Activated naive CD8-positive, alpha-beta T cell treated with anti-CD3 and anti-CD28 coated beads for 36 hours (primary cell): Measurements from ENCODE around the gene GSDMA. TPM values are rescaled to one million over a fixed set of nuclear protein-coding genes. Genes with fewer than 3 reads are reported as not detected.

Experiments used
- DNase-seq: peaks from one replicate; pipeline ENCODE4 v3.0.0; 2021
- H3K27ac Mint-ChIP-seq: one replicate; pipeline ENCODE4 v1.8.0; 2022; ENCODE audit warnings: mild to moderate bottlenecking, moderate library complexity, mixed read lengths
- H3K27me3 Mint-ChIP-seq: one replicate; pipeline ENCODE4 v1.8.0; 2022; ENCODE audit warnings: mild to moderate bottlenecking, mixed read lengths
- H3K36me3 Mint-ChIP-seq: one replicate; pipeline ENCODE4 v1.8.0; 2021; ENCODE audit warnings: mild to moderate bottlenecking, mixed read lengths
- H3K4me1 Mint-ChIP-seq: one replicate; pipeline ENCODE4 v1.8.0; 2021; ENCODE audit warnings: mixed read lengths
- H3K4me3 Mint-ChIP-seq: one replicate; pipeline ENCODE4 v1.8.0; 2022; ENCODE audit warnings: mild to moderate bottlenecking, moderate library complexity, mixed read lengths
- H3K9me3 Mint-ChIP-seq: one replicate; pipeline ENCODE4 v1.8.0; 2022; ENCODE audit warnings: mixed read lengths
- total RNA-seq, 2 experiments: library from RNA; stranded (reverse); gene quantifications; one replicate each; pipeline ENCODE4 v1.2.3, GENCODE V29; 2021

The GSDMA gene
- under 1 TPM; 0.14 to 0.16 TPM for total RNA-seq

- no peak within 1 kb of the TSS for H3K4me3 Mint-ChIP-seq
- peaks cover 16% of the 10 kb centered on the region for H3K4me1 Mint-ChIP-seq
- no peaks in the 10 kb centered on the region for H3K36me3 Mint-ChIP-seq
- H3K27me3 Mint-ChIP-seq, result no peaks in the 10 kb centered on the region
- H3K27ac Mint-ChIP-seq, result no peak within 1 kb of the TSS
- DNase-seq, result no peak
- H3K9me3 Mint-ChIP-seq, result no peaks in the 10 kb centered on the region
Observed at GRCh38 chr17:39962642-39963220, at the start of gene GSDMA. TSS of gene GSDMA (plus strand) at chr17:39963004. CDS start at chr17:39965688, 2,684 bp downstream.

- Mint-ChIP-seq H3K4me3 (no peak overlapping the region), H3K27ac (no peak overlapping the region), H3K4me1 (peaks cover 20% of the 10 kb centered on the region), H3K36me3 (peaks cover 26% of the 10 kb centered on the region), H3K27me3 (no peaks in the 10 kb centered on the region), H3K9me3 (no peaks in the 10 kb centered on the region)
- no peak for DNase-seq
Observed at GRCh38 chr17:39913989-39914388, 48.8 kb upstream of the GSDMA start.

GRCh38 chr17:39915559-39915958 is 47.2 kb upstream of the GSDMA start:
- Mint-ChIP-seq H3K4me3 (no peak overlapping the region), H3K9me3 (no peaks in the 10 kb centered on the region), H3K27ac (peak overlapping the region; percentile 34), H3K4me1 (peaks cover 32% of the 10 kb centered on the region), H3K27me3 (no peaks in the 10 kb centered on the region), H3K36me3 (peaks cover 37% of the 10 kb centered on the region)
- no peak for DNase-seq

- Mint-ChIP-seq H3K4me1 (peaks cover 46% of the 10 kb centered on the region), H3K4me3 (no peak overlapping the region), H3K36me3 (peaks cover 45% of the 10 kb centered on the region), H3K27me3 (no peaks in the 10 kb centered on the region), H3K9me3 (no peaks in the 10 kb centered on the region), H3K27ac (peak overlapping the region; percentile 5)
- no peak for DNase-seq
Observed at GRCh38 chr17:39916918-39917317, 45.9 kb upstream of the GSDMA start.

- Mint-ChIP-seq H3K4me1 (peaks cover 64% of the 10 kb centered on the region), H3K27me3 (no peaks in the 10 kb centered on the region), H3K27ac (peak overlapping the region; percentile 51), H3K4me3 (no peak overlapping the region), H3K9me3 (no peaks in the 10 kb centered on the region), H3K36me3 (peaks cover 60% of the 10 kb centered on the region)
- no peak for DNase-seq
Observed at GRCh38 chr17:39919087-39919683, 43.6 kb upstream of the GSDMA start.

GRCh38 chr17:39920218-39921210 is 42.3 kb upstream of the GSDMA start:
- H3K4me1 Mint-ChIP-seq, result peaks cover 77% of the 10 kb centered on the region
- H3K36me3 Mint-ChIP-seq, result peaks cover 71% of the 10 kb centered on the region
- no peaks in the 10 kb centered on the region for H3K27me3 Mint-ChIP-seq
- peak; percentile 83 for DNase-seq
- peak overlapping the region; percentile 67 for H3K4me3 Mint-ChIP-seq
- peak overlapping the region; percentile 96 for H3K27ac Mint-ChIP-seq
- H3K9me3 Mint-ChIP-seq, result no peaks in the 10 kb centered on the region

- peak; percentile 60 for DNase-seq
- H3K36me3 Mint-ChIP-seq, result peaks cover 70% of the 10 kb centered on the region
- peaks cover 81% of the 10 kb centered on the region for H3K4me1 Mint-ChIP-seq
- H3K4me3 Mint-ChIP-seq, result peak overlapping the region; percentile 67
- no peaks in the 10 kb centered on the region for H3K9me3 Mint-ChIP-seq
- peak overlapping the region; percentile 96 for H3K27ac Mint-ChIP-seq
- no peaks in the 10 kb centered on the region for H3K27me3 Mint-ChIP-seq
Observed at GRCh38 chr17:39921323-39921722, 41.5 kb upstream of the GSDMA start.

- peak overlapping the region; percentile 96 for H3K27ac Mint-ChIP-seq
- H3K4me3 Mint-ChIP-seq, result peak overlapping the region; percentile 67
- peaks cover 63% of the 10 kb centered on the region for H3K36me3 Mint-ChIP-seq
- no peaks in the 10 kb centered on the region for H3K27me3 Mint-ChIP-seq
- DNase-seq, result no peak
- no peaks in the 10 kb centered on the region for H3K9me3 Mint-ChIP-seq
- H3K4me1 Mint-ChIP-seq, result peaks cover 79% of the 10 kb centered on the region
Observed at GRCh38 chr17:39922006-39922405, 40.8 kb upstream of the GSDMA start.

GRCh38 chr17:39923230-39923629 is 39.6 kb upstream of the GSDMA start:
- Mint-ChIP-seq H3K4me1 (peaks cover 82% of the 10 kb centered on the region), H3K9me3 (no peaks in the 10 kb centered on the region), H3K27ac (peak overlapping the region; percentile 96), H3K27me3 (no peaks in the 10 kb centered on the region), H3K36me3 (peaks cover 57% of the 10 kb centered on the region), H3K4me3 (peak overlapping the region; percentile 37)
- no peak for DNase-seq

GRCh38 chr17:39923836-39924690 is 38.7 kb upstream of the GSDMA start:
- H3K36me3 Mint-ChIP-seq, result peaks cover 50% of the 10 kb centered on the region
- H3K9me3 Mint-ChIP-seq, result no peaks in the 10 kb centered on the region
- no peaks in the 10 kb centered on the region for H3K27me3 Mint-ChIP-seq
- H3K4me3 Mint-ChIP-seq, result peak overlapping the region; percentile 96
- H3K4me1 Mint-ChIP-seq, result peaks cover 82% of the 10 kb centered on the region
- peak overlapping the region; percentile 96 for H3K27ac Mint-ChIP-seq
- DNase-seq, result no peak

- no peak for DNase-seq
- H3K27ac Mint-ChIP-seq, result peak overlapping the region; percentile 96
- no peaks in the 10 kb centered on the region for H3K9me3 Mint-ChIP-seq
- H3K27me3 Mint-ChIP-seq, result no peaks in the 10 kb centered on the region
- peaks cover 45% of the 10 kb centered on the region for H3K36me3 Mint-ChIP-seq
- peak overlapping the region; percentile 96 for H3K4me3 Mint-ChIP-seq
- peaks cover 82% of the 10 kb centered on the region for H3K4me1 Mint-ChIP-seq
Observed at GRCh38 chr17:39924691-39925055, 38.1 kb upstream of the GSDMA start.

- Mint-ChIP-seq H3K27me3 (no peaks in the 10 kb centered on the region), H3K36me3 (peaks cover 40% of the 10 kb centered on the region), H3K27ac (peak overlapping the region; percentile 96), H3K4me1 (peaks cover 75% of the 10 kb centered on the region), H3K4me3 (peak overlapping the region; percentile 96), H3K9me3 (no peaks in the 10 kb centered on the region)
- DNase-seq, result no peak
Observed at GRCh38 chr17:39925282-39926134, 37.3 kb upstream of the GSDMA start.

- peaks cover 68% of the 10 kb centered on the region for H3K4me1 Mint-ChIP-seq
- peak overlapping the region; percentile 96 for H3K27ac Mint-ChIP-seq
- no peaks in the 10 kb centered on the region for H3K27me3 Mint-ChIP-seq
- no peaks in the 10 kb centered on the region for H3K9me3 Mint-ChIP-seq
- H3K36me3 Mint-ChIP-seq, result peaks cover 35% of the 10 kb centered on the region
- H3K4me3 Mint-ChIP-seq, result peak overlapping the region; percentile 96
- no peak for DNase-seq
Observed at GRCh38 chr17:39926135-39926587, 36.6 kb upstream of the GSDMA start.
